Germinal center (tissue), 1 donor: ENCODE data around the gene GOLGA6C.
"Not testable (repeated sequence)": the region's sequence is repeated elsewhere in the genome, so short reads cannot be mapped to it uniquely, and the experiment has no call there.

Experiments used
- DNase-seq: peaks from one replicate; pipeline ENCODE4 v3.0.0; 2012; ENCODE audit warnings: mixed read lengths, low spot score

GOLGA6C gene

DNA sequence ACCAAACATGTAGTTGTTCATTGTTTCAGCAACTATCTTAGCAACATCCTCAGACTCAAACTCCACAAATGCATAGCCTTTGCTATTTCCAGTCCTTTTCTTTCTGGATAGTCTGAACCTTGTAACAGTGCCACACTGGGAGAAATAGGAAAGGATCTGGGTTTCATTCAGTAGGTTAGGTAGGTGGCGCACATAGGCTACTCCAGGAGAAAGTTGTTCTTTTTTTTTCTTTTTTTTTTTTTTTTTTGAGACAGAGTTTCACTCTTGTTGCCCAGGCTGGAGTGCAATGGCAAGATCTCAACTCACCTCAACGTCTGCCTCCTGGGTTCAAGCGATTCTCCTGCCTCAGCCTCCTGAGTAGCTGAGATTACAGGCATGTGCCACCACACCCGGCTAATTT is 5.8 kb upstream of the GOLGA6C start:
- not testable (repeated sequence) for DNase-seq

DNA sequence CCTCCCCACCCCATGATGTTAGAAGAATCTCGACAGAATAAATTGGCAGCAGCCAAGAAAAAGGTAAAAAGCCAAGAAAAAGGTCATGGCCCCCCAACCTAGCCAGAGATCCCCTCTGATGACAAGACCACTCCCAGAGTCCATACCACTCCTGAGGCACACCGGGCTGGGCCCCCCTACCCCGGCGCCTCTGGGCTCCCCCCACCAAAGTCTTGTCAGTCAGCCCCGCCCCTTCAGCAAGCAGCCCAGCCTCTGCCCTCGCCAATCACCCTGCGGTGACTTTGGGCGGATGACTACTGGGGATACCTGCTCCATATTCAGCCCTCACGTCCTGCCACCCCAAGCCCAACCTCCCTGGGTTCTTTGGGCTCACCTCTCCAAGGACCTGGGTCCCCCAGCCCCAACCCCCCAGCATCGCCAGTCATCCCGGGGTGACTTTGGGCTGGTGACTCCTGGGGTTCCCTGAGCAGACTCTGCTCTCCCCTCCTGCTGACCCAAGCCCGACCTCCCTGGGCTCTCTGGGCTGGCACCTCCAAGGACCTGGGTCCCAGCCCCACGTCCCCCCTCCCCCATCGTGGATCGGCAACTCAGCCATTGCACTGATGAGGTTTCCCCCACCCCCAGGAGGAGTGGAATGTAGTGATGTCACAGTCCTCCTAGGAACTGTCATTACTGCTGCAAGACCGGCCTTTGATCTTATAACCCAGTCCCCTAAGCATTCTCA is 648 bp downstream of the GOLGA6C start:
- DNase-seq = not testable (repeated sequence)

DNA sequence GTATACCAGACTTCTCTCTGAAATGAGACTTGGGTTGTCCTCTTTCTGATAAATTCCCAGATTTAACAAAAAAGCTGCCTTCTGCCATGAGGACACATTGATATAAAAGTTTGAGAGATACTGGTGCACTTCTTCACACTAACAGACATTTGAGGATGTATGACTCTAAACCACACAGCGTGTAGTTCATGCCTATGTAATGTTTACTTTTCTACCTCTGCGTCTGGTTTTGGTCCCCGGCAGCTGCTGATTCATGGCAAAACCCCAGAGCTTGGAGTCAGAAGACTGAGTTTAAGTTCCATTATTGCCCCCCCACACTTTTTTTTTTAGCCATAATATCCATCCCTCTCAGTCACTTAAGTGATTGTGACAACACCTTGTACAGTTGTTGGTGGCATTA is 1.7 kb downstream of the GOLGA6C start:
- not testable (repeated sequence) for DNase-seq

DNA sequence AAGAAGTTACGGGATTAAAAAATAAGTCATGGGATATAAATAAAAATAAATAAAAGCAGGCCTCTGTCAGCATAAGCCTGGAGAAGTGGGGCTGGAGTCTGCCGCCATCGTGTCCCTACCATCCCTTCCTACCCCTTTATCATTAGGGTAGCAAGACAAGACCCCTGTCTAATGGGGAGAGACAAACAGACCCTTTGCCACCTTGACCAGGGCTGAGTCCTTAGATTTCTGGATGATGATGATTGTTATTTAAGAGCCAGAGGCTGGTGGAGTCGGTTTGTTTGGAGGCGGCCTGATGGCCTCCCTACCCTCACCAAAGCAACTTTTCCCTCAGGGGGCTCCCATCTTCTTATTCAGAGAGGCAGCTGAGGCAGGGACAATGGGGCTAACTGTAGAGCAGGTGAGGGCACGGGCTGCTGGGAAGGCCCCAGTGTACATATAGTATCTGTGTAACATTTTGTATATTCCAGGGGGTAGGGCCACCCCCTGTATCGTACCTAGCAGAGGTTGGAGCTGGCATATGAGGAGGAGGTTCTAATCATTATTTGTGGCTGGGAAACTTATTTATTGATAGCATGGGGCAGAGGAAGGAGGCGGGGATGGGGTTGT is 15.7 kb downstream of the GOLGA6C start:
- not testable (repeated sequence) for DNase-seq

DNA sequence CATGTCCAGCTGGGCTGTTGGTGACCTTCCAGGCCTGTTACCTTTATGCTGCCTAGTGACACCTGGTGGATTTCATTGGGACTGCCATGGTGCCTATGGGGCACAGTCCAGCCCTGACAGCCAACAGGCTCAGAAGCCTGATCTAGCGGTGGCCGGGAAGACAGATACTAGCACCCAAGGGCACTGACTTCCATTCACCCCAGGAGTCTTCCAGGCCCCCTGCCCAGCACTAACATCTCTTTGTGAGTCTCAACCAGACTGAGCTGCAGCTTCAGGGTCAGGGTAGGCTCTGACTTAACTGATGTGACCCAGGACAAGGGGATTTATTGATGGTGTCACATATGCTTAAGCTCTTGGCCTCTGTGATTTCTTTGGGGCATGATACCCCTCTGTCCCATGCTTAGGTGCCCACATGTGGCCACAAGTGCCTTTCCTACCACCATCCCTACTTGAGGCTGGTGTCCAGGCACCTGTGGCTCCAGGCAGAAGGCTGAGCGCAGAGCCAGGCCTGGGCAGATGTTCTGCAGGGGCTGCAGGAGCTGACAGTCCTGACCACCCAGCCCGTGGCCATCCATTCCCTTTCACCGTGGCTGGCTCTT is 16.5 kb downstream of the GOLGA6C start:
- DNase-seq = not testable (repeated sequence)

DNA sequence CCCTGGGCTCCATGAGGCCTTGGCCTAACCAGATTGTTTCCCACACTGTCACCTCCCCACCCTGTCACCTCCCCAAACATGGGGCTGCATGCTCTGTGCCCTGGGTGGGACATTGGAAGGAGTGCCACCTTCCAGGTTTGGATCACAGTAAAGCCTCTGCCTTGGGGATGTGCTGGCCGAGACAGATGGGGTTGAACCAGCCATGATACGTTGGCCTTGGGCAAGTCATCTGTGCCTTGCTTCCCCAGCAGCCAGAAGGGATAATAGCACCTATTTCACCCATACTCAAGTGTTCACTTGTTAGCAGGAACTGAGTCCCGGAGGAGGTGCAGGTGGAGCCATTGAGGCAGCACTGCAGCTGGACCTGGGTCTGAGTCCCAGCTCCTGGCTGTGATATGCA is 17.5 kb downstream of the GOLGA6C start:
- DNase-seq = not testable (repeated sequence)

DNA sequence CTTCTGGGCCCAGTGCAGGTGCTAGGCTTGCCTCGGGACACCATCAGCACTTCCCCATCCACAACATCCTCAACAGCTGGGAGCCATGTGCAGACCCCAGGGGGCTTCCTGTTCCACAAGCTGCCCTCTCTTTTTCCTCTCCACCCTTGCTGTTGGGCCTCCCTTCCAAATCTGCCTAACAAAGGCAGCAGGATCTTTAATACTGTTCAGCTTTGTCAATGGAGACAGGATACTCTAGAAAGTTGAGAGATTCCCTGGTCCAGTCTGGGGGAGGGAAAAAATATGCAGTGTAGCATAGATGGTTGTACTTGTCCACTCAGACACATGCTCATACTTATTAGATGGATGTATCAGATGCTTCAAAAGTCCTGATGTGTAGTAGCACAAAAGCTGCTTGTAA is 20.4 kb downstream of the GOLGA6C start:
- not testable (repeated sequence) for DNase-seq

DNA sequence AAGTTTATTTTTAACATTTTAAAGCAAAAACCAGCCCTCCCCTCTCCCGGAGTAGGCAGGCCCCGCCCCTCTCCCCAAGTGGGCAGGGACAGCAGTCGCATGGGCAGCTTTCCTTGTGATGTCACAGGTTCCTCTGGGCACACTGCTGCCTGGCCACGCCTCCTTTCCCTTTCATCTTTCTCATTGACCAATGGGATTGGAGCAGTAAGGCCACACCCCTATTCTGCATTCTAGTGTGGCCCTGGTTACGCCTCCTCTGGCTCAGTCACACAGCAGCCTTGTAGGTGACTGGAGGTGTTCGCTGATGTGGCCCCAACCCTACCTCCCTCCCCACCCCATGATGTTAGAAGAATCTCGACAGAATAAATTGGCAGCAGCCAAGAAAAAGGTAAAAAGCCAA is 24.4 kb downstream of the GOLGA6C start, which contains the start of gene GOLGA6D:
Gene GOLGA6D (plus strand): TSS at position 264 of the 400 bp plus-strand sequence. CDS start 41 bp downstream, at position 305.
- not testable (repeated sequence) for DNase-seq

DNA sequence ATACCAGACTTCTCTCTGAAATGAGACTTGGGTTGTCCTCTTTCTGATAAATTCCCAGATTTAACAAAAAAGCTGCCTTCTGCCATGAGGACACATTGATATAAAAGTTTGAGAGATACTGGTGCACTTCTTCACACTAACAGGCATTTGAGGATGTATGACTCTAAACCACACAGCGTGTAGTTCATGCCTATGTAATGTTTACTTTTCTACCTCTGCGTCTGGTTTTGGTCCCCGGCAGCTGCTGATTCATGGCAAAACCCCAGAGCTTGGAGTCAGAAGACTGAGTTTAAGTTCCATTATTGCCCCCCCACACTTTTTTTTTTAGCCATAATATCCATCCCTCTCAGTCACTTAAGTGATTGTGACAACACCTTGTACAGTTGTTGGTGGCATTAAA is 26.0 kb downstream of the GOLGA6C start:
- not testable (repeated sequence) for DNase-seq

DNA sequence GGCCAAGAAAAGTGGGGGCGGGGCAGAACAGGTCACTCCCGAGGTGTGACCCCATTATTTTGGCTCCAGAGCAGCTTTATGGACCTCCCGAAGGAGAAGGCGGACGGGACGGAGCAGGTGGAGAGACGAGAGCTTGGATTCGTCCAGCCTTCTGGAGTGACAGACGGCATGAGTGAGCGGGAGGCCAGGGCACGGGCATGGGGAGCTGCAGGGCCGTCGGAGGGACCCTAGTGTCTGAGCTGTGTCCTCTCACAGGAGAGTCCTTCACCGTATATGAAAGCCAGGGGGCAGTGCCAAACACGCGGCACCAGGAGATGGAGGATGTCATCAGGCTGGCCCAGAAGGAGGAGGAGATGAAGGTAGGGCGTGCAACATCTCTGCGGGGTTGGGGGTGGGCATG is 35.5 kb downstream of the GOLGA6C start:
- DNase-seq = not testable (repeated sequence)

DNA sequence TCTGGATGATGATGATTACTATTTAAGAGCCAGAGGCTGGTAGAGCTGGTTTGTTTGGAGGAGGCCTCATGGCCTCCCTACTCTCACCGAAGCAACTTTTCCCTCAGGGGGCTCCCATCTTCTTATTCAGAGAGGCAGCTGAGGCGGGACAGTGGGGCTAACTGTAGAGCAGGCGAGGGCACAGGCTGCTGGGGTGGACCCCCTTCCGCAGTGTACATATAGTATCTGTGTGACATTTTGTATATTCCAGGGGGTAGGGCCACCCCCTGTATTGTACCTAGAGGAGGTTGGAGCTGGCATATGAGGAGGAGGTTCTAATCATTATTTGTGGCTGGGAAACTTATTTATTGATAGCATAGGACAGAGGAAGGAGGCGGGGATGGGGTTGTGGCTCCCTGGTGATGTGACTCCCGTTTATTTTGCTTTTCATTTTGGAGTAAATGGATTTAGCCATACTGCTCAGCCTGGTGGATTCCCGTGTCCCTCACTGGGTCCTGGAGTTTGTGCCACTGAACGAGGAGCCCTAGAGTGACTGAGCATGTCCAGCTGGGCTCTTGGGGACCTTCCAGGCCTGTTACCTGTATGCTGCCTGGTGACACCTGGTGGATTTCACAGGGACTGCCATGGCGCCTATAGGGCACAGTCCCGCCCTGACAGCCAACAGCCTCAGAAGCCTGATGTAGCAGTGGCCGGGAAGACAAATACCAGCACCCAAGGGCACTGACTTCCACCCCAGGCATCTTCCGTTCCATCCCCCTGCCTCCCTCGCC is 40.6 kb downstream of the GOLGA6C start:
- not testable (repeated sequence) for DNase-seq

DNA sequence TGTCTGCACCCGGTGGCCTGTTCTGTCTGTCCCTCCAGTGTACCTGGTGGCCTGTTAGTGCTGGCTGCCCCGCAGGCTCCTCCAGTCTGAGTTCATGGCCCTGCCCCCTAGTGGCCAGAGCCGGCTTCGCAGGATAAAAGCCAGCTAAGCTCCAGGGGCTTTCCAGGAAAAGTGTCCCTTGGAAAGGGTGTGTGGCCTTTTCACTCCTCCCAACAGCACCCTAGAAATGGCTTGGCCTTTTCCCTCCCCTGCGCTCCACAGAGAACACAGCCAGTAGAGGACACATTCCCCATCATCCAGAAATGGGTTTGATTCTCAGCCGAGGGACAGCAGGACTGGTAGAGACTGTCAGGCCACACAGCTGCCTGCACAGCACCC is 41.2 kb downstream of the GOLGA6C start:
- DNase-seq = not testable (repeated sequence)

DNA sequence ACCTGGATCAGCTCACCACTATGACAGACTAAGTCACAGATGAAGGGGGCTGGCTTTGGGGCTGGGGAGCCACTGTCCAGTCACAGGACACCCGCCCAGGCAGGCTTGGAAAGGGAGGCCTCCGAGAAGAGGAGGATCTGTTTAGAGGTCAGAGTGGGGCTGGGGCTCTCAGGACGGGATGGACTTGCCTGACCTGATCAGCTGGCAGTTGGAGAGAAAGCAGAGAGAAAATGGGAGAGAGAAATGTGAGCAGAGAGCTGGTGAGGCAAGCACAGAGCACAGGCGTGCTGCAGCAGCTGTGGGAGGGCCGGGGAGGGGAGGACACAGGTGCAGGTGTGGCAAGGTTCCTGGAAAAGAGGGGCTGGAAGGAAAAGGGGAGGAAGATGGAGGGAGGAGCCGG is 41.9 kb downstream of the GOLGA6C start:
- not testable (repeated sequence) for DNase-seq

DNA sequence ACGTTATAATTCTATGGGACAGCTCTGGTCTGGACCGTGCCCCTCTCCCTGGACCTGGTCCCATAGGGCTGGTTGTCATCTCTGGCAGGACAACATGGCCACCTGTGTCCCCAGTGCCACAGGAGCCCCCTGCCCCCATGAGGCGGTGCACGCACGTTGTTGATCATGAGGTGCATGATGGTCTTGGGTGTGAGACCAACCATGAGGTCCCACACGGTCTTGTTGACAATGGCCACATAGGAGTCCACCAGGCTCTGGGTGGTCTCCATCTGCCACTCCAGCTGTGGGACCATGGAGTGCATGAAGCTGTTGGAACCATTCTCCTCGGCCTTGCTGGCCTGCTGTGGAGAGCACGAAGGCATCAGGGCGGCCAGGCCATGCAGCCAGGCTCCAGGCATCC is 44.2 kb downstream of the GOLGA6C start:
- no peak for DNase-seq

DNA sequence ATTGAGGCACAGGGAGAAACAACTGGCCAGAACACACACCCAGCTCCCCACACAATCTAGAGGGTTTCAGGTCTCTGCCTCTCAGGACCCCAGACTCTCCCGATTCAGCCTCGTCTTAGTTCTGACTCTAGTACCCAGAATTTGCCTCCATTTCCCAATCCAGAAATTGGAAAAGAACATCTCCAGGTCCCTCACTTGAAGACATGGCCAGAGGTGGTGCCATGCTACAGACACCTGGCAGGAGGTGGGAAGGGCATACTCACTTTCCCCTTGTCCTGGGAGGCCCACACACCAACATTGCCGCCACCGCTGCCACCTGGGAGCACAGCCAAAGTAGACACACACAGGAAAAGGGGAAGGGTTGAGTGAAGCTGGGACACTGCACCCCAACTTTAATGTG is 44.6 kb downstream of the GOLGA6C start:
- DNase-seq = not testable (repeated sequence)

DNA sequence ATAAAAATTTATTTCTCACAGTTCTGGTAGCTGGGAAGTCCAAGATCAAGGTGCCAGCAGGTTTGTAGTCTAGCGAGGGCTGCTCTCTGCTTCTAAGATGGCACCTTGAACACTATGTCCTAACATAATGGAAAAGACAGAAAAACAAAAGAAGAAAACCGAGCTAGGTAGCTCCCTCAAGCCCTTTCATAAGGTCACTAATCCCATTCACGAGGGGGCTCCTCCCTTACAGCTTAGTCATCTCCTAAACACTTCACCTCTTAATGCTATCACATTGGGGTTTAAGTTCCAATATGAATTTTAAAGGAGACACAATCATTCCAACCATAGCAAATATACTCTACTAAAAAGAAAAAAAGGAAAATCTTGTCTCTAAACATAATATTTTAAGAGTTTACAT is 48.1 kb downstream of the GOLGA6C start:
- no peak for DNase-seq

DNA sequence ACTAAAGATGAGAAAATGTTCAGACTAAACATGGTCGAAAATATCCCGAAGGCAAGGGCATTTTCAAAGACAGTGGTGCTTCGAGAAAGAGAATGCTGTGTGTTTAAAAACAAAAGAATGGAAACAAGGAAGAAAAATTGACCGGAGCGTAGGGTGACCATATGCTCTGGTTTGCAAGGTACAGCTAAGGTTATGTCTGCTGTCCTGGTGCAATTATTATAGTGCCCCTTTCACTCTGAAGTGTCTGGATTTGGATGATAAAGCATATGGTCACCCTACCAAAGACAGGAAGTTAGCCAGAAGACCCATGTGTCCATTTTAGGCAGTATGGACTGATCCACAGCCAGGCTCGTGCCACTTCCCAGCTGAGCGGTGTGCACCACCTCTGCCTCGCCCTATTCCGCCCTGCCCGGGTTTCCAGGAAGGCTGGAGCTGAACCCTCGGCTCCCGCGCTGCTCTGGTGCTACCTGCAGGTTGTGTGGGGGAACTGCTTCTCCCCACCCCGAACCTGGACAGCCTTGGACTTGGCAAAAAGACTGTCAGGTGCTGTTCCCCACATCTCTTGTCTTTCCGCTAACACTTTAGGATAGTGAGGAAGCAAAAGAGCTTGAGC is 49.8 kb downstream of the GOLGA6C start:
- peak; percentile 26 for DNase-seq

DNA sequence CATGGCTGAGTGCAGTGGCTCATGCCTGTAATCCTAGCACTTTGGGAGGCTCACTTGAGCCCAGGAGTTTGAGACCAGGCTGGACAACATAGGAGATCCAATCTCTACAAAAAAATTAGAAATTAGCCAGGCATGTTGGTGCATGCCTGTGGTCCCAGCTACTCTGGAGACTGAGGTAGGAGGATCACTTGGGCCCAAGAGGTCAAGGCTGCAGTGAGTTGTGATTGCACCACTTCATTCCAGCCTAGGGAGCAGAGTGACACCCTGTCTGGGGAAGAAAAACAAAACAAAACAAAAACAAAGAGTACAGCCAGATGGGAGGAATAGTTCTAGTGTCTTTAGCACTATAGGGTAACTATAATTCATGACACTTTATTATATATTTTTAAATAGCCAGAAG is 51.6 kb downstream of the GOLGA6C start:
- DNase-seq = no peak

DNA sequence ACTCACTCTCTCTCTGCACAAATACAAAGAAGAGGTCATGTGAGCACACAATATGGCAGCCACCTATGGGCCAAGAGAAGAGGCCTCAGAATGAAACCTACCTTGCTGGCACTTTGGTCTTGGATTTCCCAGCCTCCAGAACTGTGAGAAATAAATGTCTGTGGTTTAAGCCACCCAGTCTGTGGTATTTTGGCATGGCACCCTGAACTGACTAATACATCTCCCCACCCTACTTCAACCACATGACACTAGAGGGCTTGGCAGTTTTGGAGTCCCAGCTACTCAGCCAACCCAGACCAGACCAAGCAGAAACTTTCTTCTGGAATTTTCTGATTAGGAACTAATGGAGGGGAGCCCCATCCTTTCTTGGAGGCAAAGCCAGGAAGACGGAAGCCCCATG is 54.4 kb downstream of the GOLGA6C start:
- DNase-seq = not testable (repeated sequence)

DNA sequence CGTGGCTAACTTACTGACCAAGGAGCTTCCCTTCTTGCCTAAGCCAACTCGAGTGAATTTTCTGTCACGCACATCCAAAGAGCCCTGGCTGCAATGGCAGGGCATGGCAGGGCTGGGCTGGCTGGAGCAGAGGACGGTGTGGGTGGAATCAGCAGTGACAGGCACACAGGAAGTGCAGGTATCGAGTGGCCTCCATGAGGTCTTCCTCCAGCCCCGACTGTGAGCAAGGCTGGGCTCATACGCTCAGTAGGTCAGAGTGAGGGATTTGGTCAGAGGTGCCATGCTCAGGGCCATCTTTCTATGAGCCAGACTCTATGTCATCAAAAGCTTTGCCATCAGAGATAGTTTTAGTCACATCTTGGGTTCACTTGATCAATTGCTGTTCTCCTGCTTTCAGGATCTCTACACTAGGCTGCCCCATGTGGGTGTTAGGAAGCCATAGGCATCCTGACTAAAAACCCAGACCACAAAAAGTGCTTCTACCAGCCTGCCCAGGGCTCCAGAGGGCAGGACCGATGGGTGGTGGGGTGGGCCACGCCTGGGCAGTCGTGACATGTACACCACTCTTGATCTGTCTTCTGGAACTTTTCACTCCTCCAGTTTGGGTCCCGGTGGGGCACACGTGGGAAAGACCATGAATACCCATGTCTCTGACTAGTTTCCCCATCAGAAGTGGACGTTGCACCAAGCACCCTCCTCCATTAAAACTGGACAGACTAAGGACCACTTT is 55.1 kb downstream of the GOLGA6C start:
- DNase-seq = no peak

DNA sequence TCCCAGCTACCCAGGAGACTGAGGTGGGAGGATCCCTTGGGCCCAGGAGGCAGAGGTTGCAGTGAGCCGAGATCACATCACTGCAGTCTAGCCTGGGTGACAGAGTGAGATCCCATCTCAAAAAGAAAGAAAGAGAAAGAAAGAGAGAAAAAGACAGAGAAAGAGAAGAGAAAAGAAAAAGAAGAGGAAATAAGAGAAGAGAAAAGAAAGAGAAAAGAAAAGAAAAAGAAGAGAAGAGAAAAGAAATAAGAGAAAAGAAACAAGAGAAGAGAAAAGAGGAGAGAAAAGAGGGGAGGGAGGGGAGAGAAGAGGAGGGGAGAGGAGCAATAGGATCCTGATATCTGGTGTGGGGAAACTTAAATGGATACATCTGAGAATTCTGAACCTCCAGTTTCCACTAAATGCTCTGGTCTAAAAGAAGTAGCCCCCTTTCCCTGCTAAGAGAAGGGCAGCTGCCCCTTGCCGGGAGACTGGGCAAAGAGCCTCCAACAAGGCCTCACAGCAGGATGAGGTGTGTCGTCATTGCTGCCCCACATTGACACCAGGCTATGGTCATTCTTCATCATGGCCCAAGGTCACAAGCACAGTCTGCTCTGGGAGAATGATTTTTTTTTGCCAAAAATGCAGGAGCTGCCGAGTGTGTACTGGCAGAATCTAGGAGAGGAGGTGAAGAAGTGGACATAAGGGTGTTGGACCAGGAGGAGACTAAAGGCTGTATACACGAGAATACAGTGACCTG is 56.6 kb downstream of the GOLGA6C start:
- no peak for DNase-seq
